Liver (tissue), 9 donors: ENCODE data around the gene LSM10. TPM values are rescaled to one million over a fixed set of nuclear protein-coding genes. Genes with fewer than 3 reads are reported as not detected.

Source experiments
- DNase-seq: peaks from one replicate; pipeline ENCODE4 v3.0.0-alpha.2; 2017; ENCODE audit warnings: low spot score
- H3K27ac ChIP-seq, 2 donors: one replicate each; pipeline ENCODE4 v1.7.0; 2013; ENCODE audit warnings: inconsistent platforms in 2 of 2, low read length in 2 of 2, control low read depth in 1 of 2, low read depth in 1 of 2, mild to moderate bottlenecking in 1 of 2
- H3K27me3 ChIP-seq, 4 donors: one replicate each; pipeline versions ENCODE4 v1.6.1 to v1.7.0; 2013; ENCODE audit warnings: low read length in 3 of 4, inconsistent platforms in 1 of 4, mild to moderate bottlenecking in 1 of 4, moderate library complexity in 1 of 4; ENCODE audit not compliant: control insufficient read depth in 4 of 4, insufficient read depth in 4 of 4
- H3K36me3 ChIP-seq, 4 donors: one replicate each; pipeline versions ENCODE4 v1.6.1 to v1.7.0; 2013; ENCODE audit warnings: low read length in 3 of 4, mild to moderate bottlenecking in 3 of 4, low read depth in 1 of 4, moderate library complexity in 1 of 4; ENCODE audit not compliant: control insufficient read depth in 4 of 4, insufficient read depth in 3 of 4
- H3K4me1 ChIP-seq, 4 donors: one replicate each; pipeline versions ENCODE4 v1.6.1 to v1.7.0; 2013; ENCODE audit warnings: low read length in 3 of 4, mild to moderate bottlenecking in 3 of 4, moderate library complexity in 1 of 4; ENCODE audit not compliant: control insufficient read depth in 4 of 4, insufficient read depth in 4 of 4
- H3K4me3 ChIP-seq, 3 donors: one replicate each; pipeline versions ENCODE4 v1.6.1 to v1.7.0; 2013; ENCODE audit warnings: low read length in 3 of 3, control low read depth in 1 of 3, low read depth in 1 of 3, mild to moderate bottlenecking in 1 of 3
- H3K9ac ChIP-seq, 2 donors: one replicate each; pipeline ENCODE4 v1.7.0; 2013; ENCODE audit warnings: low read length in 2 of 2, mild to moderate bottlenecking in 2 of 2, moderate library complexity in 2 of 2, control low read depth in 1 of 2, low read depth in 1 of 2
- H3K9me3 ChIP-seq, 4 donors: one replicate each; pipeline versions ENCODE4 v1.6.1 to v1.7.0; 2013; ENCODE audit warnings: low read length in 3 of 4; ENCODE audit not compliant: control insufficient read depth in 4 of 4
- ATF3 ChIP-seq: IDR thresholded peaks from 2 replicates; pipeline ENCODE4 v1.6.1; 2016; ENCODE audit warnings: antibody characterized with exemption
- CTCF ChIP-seq: fragments of 150-350 bp; IDR thresholded peaks from 2 replicates; pipeline ENCODE4 v1.5.1; 2017; ENCODE audit warnings: improper control_type of control experiment, low read depth, low read length; ENCODE audit not compliant: missing input control
- EGR1 ChIP-seq, 2 donors: IDR thresholded peaks; 2 replicates each; pipeline ENCODE4 v1.6.1; 2016 to 2018; ENCODE audit warnings: antibody characterized with exemption in 2 of 2, low read depth in 2 of 2
- FOXA1 ChIP-seq: IDR thresholded peaks from 2 replicates; pipeline ENCODE4 v1.6.1; 2016; ENCODE audit warnings: antibody characterized with exemption
- FOXA2 ChIP-seq: IDR thresholded peaks from 2 replicates; pipeline ENCODE4 v1.6.1; 2016; ENCODE audit warnings: antibody characterized with exemption
- GABPA ChIP-seq, 2 donors: IDR thresholded peaks in 1 of 2; conservative IDR thresholded peaks in 1 of 2; 2 replicates each; pipeline ENCODE4 v1.6.1; 2016; ENCODE audit warnings: antibody characterized with exemption in 2 of 2, mild to moderate bottlenecking in 1 of 2, moderate library complexity in 1 of 2
- HNF4A ChIP-seq, 2 donors: conservative IDR thresholded peaks; 2 replicates each; pipeline ENCODE4 v1.6.1; 2016; ENCODE audit warnings: antibody characterized with exemption in 2 of 2, mild to moderate bottlenecking in 2 of 2
- HNF4G ChIP-seq: IDR thresholded peaks from 2 replicates; pipeline ENCODE4 v1.6.1; 2016; ENCODE audit warnings: antibody characterized with exemption
- MAX ChIP-seq: IDR thresholded peaks from 2 replicates; pipeline ENCODE4 v1.6.1; 2016; ENCODE audit warnings: antibody characterized with exemption
- NR2F2 ChIP-seq: IDR thresholded peaks from 2 replicates; pipeline ENCODE4 v1.6.1; 2016; ENCODE audit warnings: antibody characterized with exemption
- RAD21 ChIP-seq, 2 donors: IDR thresholded peaks; 2 replicates each; pipeline ENCODE4 v1.6.1; 2016; ENCODE audit warnings: antibody characterized with exemption in 2 of 2, mild to moderate bottlenecking in 2 of 2
- REST ChIP-seq: IDR thresholded peaks from 2 replicates; pipeline ENCODE4 v1.6.1; 2016; ENCODE audit warnings: antibody characterized with exemption, mild to moderate bottlenecking
- RXRA ChIP-seq, 2 donors: IDR thresholded peaks; 2 replicates each; pipeline ENCODE4 v1.6.1; 2017 to 2018; ENCODE audit warnings: antibody characterized with exemption in 2 of 2, mild to moderate bottlenecking in 1 of 2
- SP1 ChIP-seq: IDR thresholded peaks from 2 replicates; pipeline ENCODE4 v1.6.1; 2018; ENCODE audit warnings: antibody characterized with exemption, mild to moderate bottlenecking
- TAF1 ChIP-seq: conservative IDR thresholded peaks from 2 replicates; pipeline ENCODE4 v1.6.1; 2016; ENCODE audit warnings: antibody characterized with exemption, mild to moderate bottlenecking
- YY1 ChIP-seq: IDR thresholded peaks from 2 replicates; pipeline ENCODE4 v1.6.1; 2016; ENCODE audit warnings: antibody characterized with exemption, mild to moderate bottlenecking
- WGBS: extraction: QIAGEN DNeasy Blood & Tissue Kit; methylation state at CpG from one replicate; pipeline ENCODE4 v1.1.7; 2013; 5-methylcytosine and 5-hydroxymethylcytosine counted together
- polyA plus RNA-seq, 2 donors: library from polyadenylated mRNA; stranded (reverse) in 1 of 2; unstranded in 1 of 2; fragments of 200-250 nt in 1 of 2; fragments of >200 nt in 1 of 2; fragmentation: Nextera tagmentation in 1 of 2; extraction: Ambion mirVana in 1 of 2; gene quantifications; one replicate each; pipeline versions ENCODE4 v1.2.1 to v1.2.3, GENCODE V29; 2013 to 2015
- total RNA-seq, 2 donors: library from RNA; depleted of rRNA; stranded (reverse); fragments of >200 nt; gene quantifications; one replicate each; pipeline ENCODE4 v1.2.3, GENCODE V29; 2014
- donor health status: healthy.
- donor health status: healthy.
- donor health status: healthy.
- donor health status: healthy.
- donor health status: healthy.

LSM10 gene
- total and polyA plus RNA-seq, 4 donors, result 6.2 to 45.2 (median 24.1) TPM

- no peak for DNase-seq
- H3K9ac ChIP-seq, result no peak overlapping the region
- H3K36me3 ChIP-seq, result peaks cover 14 to 64% (median 34%) of the 10 kb centered on the region in 4 donors
- no peak overlapping the region for H3K27ac ChIP-seq
- no peaks in the 10 kb centered on the region for H3K4me1 ChIP-seq
- TF ChIP-seq FOXA2 (no peak), RXRA (IDR thresholded peaks at IDR 0.05) (no peak), FOXA1 (no peak), MAX (no peak), GABPA (IDR thresholded peaks at IDR 0.05 in 1 of 2, conservative IDR thresholded peaks at IDR 0.05 in 1 of 2) (no peak), REST (no peak), YY1 (no peak), ATF3 (no peak), SP1 (no peak), HNF4A (conservative IDR thresholded peaks at IDR 0.05) (no peak), CTCF (no peak), EGR1 (IDR thresholded peaks at IDR 0.05; ENCODE audit: low read depth in 2 of 2) (no peak), TAF1 (no peak)
- 89% methylated on average over 15 of the region's 15 CpGs for WGBS
- H3K4me3 ChIP-seq, result no peak overlapping the region
- no peaks in the 10 kb centered on the region for H3K27me3 ChIP-seq
- no peaks in the 10 kb centered on the region for H3K9me3 ChIP-seq
Measured at GRCh38 chr1:36352910-36353878, 44.5 kb downstream of the LSM10 start.

GRCh38 chr1:36352125-36352909 is 45.4 kb downstream of the LSM10 start:
- H3K27ac ChIP-seq, result peak overlapping the region in 1 of 2 donors; percentile 26
- H3K4me3 ChIP-seq, result no peak overlapping the region
- WGBS, result 82% methylated on average over 13 of the region's 13 CpGs
- DNase-seq, result no peak
- no peaks in the 10 kb centered on the region for H3K9me3 ChIP-seq
- H3K36me3 ChIP-seq, result peaks cover 14 to 64% (median 34%) of the 10 kb centered on the region in 4 donors
- TF ChIP-seq TAF1 (no peak), HNF4G (no peak), SP1 (no peak), YY1 (no peak), NR2F2 (no peak), REST (no peak), RXRA (IDR thresholded peaks at IDR 0.05) (no peak), RAD21 (IDR thresholded peaks at IDR 0.05) (no peak), CTCF (no peak)
- no peak overlapping the region for H3K9ac ChIP-seq
- H3K4me1 ChIP-seq, result no peaks in the 10 kb centered on the region
- H3K27me3 ChIP-seq, result no peaks in the 10 kb centered on the region
